Occipital lobe (tissue), 2 donors: ENCODE results near the gene SLC39A10. TPM values are rescaled to one million over a fixed set of nuclear protein-coding genes. Genes with fewer than 3 reads are reported as not detected.

Source experiments
- small RNA-seq: library from RNA; depleted of rRNA; stranded (forward); fragments of <200 nt; gene quantifications from one replicate; pipeline ENCODE3, GENCODE V24; 2014
- total RNA-seq: library from RNA; depleted of rRNA; stranded (reverse); fragments of >200 nt; gene quantifications from one replicate; pipeline ENCODE4 v1.2.3, GENCODE V29; 2014

SLC39A10 gene
- total RNA-seq, 1 donor from 2014 or later, result 154 TPM

Small RNAs within 50 kb of the gene (small RNA-seq; reads per million reads assigned to genes)
- not detected for gene RNU6-915P
